ENCODE results near the gene ASPG. TPM values are rescaled to one million over a fixed set of nuclear protein-coding genes. Genes with fewer than 3 reads are reported as not detected.
A peak's percentile ranks its signal among the peaks of the same experiment; 100 is the strongest.

Gene ASPG
- polyA plus RNA-seq, 1 donor (not counting 4 experiments of a cell fraction or from before 2014, with no cell fraction given), result 0.10 TPM

GRCh38 chr14:104134061-104134965 lies 48.8 kb downstream of the ASPG start:
- H3K27me3 ChIP-seq (ENCODE audit: control insufficient read depth, extremely low read depth, insufficient read depth, low read length), result peaks cover 46% of the 10 kb centered on the region
- no peak overlapping the region for H3K4me2 ChIP-seq (ENCODE audit: control insufficient read depth, extremely low read depth, insufficient read depth, low read depth, low read length)
- no peaks in the 10 kb centered on the region for H3K9me1 ChIP-seq (ENCODE audit: control insufficient read depth, extremely low read depth, insufficient read depth, low read length)
- no peak overlapping the region for H2AFZ ChIP-seq (ENCODE audit: control insufficient read depth, low read length)
- FAIRE-seq (no peak), DNase-seq (ENCODE audit: low read depth, low spot score) (no peak)
- no peak overlapping the region for H3K4me3 ChIP-seq (ENCODE audit: control insufficient read depth in 2 of 3, extremely low read depth in 1 of 3, insufficient read depth in 2 of 3, low read depth in 1 of 3, low read length in 3 of 3)
- H3K4me1 ChIP-seq (ENCODE audit: control insufficient read depth, extremely low read depth, insufficient read depth, low read length), result peaks cover 4% of the 10 kb centered on the region
- H3K27ac ChIP-seq (ENCODE audit: control insufficient read depth, insufficient read depth, low read length), result no peak overlapping the region
- no peaks in the 10 kb centered on the region for H3K79me2 ChIP-seq (ENCODE audit: control insufficient read depth, insufficient read depth, low read length)
- H4K20me1 ChIP-seq (ENCODE audit: control insufficient read depth, extremely low read depth, insufficient read depth, low read length), result no peaks in the 10 kb centered on the region
- no peaks in the 10 kb centered on the region for H3K36me3 ChIP-seq (ENCODE audit: control insufficient read depth in 2 of 2, extremely low read depth in 1 of 2, insufficient read depth in 2 of 2, low read length in 2 of 2)
- no peak overlapping the region for H3K9ac ChIP-seq (ENCODE audit: control insufficient read depth, extremely low read depth, insufficient read depth, low read length)
- H3K9me3 ChIP-seq (ENCODE audit: control insufficient read depth, low read depth, low read length), result peaks cover 2% of the 10 kb centered on the region
- dilution Hi-C loops (cut with MboI; ENCODE audit: extremely low pct_ligation_motif_present, low sequenced_read_pairs), result loop anchor here (25.0 kb wide), 1 partner anchor 97 kb away; no protein-coding TSS in a partner anchor
- no peak for TF ChIP-seq CTCF (optimal IDR thresholded peaks at IDR 0.05 in 1 of 3, IDR thresholded peaks at IDR 0.05 in 1 of 3, conservative IDR thresholded peaks at IDR 0.05 in 1 of 3; ENCODE audit: extremely low read depth in 1 of 3, insufficient read depth in 2 of 3, low read length in 3 of 3)
- TF ChIP-seq EZH2 (IDR thresholded peaks at IDR 0.05; ENCODE audit: low read length), result no peak

- Histone ChIP-seq H3K4me3 (ENCODE audit: control insufficient read depth in 2 of 3, extremely low read depth in 1 of 3, insufficient read depth in 2 of 3, low read depth in 1 of 3, low read length in 3 of 3) (no peak overlapping the region), H3K79me2 (ENCODE audit: control insufficient read depth, insufficient read depth, low read length) (no peaks in the 10 kb centered on the region), H3K36me3 (ENCODE audit: control insufficient read depth in 2 of 2, extremely low read depth in 1 of 2, insufficient read depth in 2 of 2, low read length in 2 of 2) (no peaks in the 10 kb centered on the region), H3K4me1 (ENCODE audit: control insufficient read depth, extremely low read depth, insufficient read depth, low read length) (peaks cover 4% of the 10 kb centered on the region), H3K27me3 (ENCODE audit: control insufficient read depth, extremely low read depth, insufficient read depth, low read length) (peaks cover 56% of the 10 kb centered on the region), H2AFZ (ENCODE audit: control insufficient read depth, low read length) (no peak overlapping the region), H3K27ac (ENCODE audit: control insufficient read depth, insufficient read depth, low read length) (no peak overlapping the region), H3K9me1 (ENCODE audit: control insufficient read depth, extremely low read depth, insufficient read depth, low read length) (no peaks in the 10 kb centered on the region), H4K20me1 (ENCODE audit: control insufficient read depth, extremely low read depth, insufficient read depth, low read length) (no peaks in the 10 kb centered on the region), H3K9ac (ENCODE audit: control insufficient read depth, extremely low read depth, insufficient read depth, low read length) (no peak overlapping the region), H3K4me2 (ENCODE audit: control insufficient read depth, extremely low read depth, insufficient read depth, low read depth, low read length) (no peak overlapping the region), H3K9me3 (ENCODE audit: control insufficient read depth, low read depth, low read length) (peaks cover under 1% of the 10 kb centered on the region)
- dilution Hi-C loops (cut with MboI; ENCODE audit: extremely low pct_ligation_motif_present, low sequenced_read_pairs), result loop anchor here (25.0 kb wide), 1 partner anchor 98 kb away; no protein-coding TSS in a partner anchor
- FAIRE-seq (no peak), DNase-seq (ENCODE audit: low read depth, low spot score) (no peak)
- TF ChIP-seq CTCF (optimal IDR thresholded peaks at IDR 0.05 in 1 of 3, IDR thresholded peaks at IDR 0.05 in 1 of 3, conservative IDR thresholded peaks at IDR 0.05 in 1 of 3; ENCODE audit: extremely low read depth in 1 of 3, insufficient read depth in 2 of 3, low read length in 3 of 3), result peak in 2 of 3 experiments; percentile 31 to 54
- peak; percentile 89 for TF ChIP-seq EZH2 (IDR thresholded peaks at IDR 0.05; ENCODE audit: low read length)
These were observed 49.8 kb downstream of the ASPG start for GRCh38 chr14:104135121-104135903.

Measured in keratinocyte (primary cell).